ENCODE measurements around the gene MICAL3. TPM values are rescaled to one million over a fixed set of nuclear protein-coding genes. Genes with fewer than 3 reads are reported as not detected.

Gene MICAL3
- total RNA-seq, 3 donors from 2014 or later (not counting 1 experiment from before 2014, with no cell fraction given): 17.1 to 36.3 (median 34.3) TPM

DNA sequence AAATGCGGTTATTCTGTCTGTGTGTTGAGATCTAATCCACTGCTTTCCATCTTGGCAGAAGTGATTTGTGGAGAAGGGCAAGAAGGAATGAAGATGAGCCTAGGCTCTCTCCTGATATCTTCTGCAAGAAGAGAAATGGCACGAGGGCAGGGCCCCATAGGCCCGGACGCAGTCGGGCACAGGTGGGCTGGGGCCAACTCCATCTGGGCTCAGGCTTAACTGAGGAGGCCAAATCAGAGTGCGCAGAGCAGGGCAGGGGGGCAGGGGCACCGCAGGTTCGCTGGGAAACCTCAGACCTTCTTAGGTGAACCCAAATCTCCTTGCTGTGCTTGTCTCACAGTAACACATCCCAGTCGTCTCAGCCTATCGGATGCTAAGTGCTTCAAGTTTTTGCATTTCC lies 217.3 kb downstream of the MICAL3 start:
- Mint-ChIP-seq H3K4me3 (no peak overlapping the region), H3K27me3 (ENCODE audit: low read depth in 2 of 2) (no peaks in the 10 kb centered on the region), H3K36me3 (no peaks in the 10 kb centered on the region), H3K9me3 (no peaks in the 10 kb centered on the region), H3K27ac (peak overlapping the region in 1 of 2 donors; percentile 8), H3K4me1 (no peaks in the 10 kb centered on the region)
- Histone ChIP-seq H3K9me3 (ENCODE audit: control insufficient read depth, insufficient read depth, low read length) (no peaks in the 10 kb centered on the region), H3K27me3 (ENCODE audit: control insufficient read depth, insufficient read depth, low read length) (no peaks in the 10 kb centered on the region), H3K27ac (ENCODE audit: low read length) (no peak overlapping the region), H3K36me3 (ENCODE audit: control insufficient read depth, insufficient read depth, low read length) (peaks cover 32% of the 10 kb centered on the region), H3K4me3 (ENCODE audit: low read length) (no peak overlapping the region), H3K4me1 (ENCODE audit: control insufficient read depth, insufficient read depth, low read length) (no peaks in the 10 kb centered on the region)
- no peak for DNase-seq
- no peak for ATAC-seq
- intact Hi-C loops (cut with micrococcal nuclease): no loop called here
- TF ChIP-seq, protein P1, sequence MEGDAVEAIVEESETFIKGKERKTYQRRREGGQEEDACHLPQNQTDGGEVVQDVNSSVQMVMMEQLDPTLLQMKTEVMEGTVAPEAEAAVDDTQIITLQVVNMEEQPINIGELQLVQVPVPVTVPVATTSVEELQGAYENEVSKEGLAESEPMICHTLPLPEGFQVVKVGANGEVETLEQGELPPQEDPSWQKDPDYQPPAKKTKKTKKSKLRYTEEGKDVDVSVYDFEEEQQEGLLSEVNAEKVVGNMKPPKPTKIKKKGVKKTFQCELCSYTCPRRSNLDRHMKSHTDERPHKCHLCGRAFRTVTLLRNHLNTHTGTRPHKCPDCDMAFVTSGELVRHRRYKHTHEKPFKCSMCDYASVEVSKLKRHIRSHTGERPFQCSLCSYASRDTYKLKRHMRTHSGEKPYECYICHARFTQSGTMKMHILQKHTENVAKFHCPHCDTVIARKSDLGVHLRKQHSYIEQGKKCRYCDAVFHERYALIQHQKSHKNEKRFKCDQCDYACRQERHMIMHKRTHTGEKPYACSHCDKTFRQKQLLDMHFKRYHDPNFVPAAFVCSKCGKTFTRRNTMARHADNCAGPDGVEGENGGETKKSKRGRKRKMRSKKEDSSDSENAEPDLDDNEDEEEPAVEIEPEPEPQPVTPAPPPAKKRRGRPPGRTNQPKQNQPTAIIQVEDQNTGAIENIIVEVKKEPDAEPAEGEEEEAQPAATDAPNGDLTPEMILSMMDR (IDR thresholded peaks at IDR 0.05): no peak
- WGBS (ENCODE audit: insufficient coverage): 90% methylated on average over 10 of the region's 10 CpGs

DNA sequence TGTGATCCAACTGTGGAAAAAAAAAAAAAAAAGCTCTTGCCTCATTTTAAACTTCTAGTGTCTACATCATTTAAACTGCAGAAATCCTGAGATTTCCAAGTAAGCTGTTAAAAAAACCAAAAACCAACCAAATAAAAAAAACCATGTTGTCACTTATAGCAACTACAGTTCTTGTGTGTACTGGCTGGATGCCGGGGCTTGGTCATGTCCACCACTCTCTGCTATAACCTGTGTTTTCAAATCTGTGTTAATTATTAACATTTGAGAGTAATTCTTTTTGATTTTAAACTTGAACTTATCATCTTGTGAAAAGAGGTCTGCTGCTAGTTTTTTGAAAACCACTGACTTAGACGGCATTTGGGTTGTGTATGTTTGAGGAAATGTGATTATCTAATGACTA lies 217.9 kb downstream of the MICAL3 start:
- ATAC-seq (no peak), DNase-seq (no peak)
- no peak overlapping the region for H3K27ac Mint-ChIP-seq
- H3K36me3 ChIP-seq (ENCODE audit: control insufficient read depth, insufficient read depth, low read length): peaks cover 31% of the 10 kb centered on the region
- H3K27me3 ChIP-seq (ENCODE audit: control insufficient read depth, insufficient read depth, low read length): no peaks in the 10 kb centered on the region
- no peaks in the 10 kb centered on the region for H3K4me1 Mint-ChIP-seq
- no peaks in the 10 kb centered on the region for H3K9me3 Mint-ChIP-seq
- intact Hi-C loops (cut with micrococcal nuclease): no loop called here
- H3K4me3 ChIP-seq (ENCODE audit: low read length): no peak overlapping the region
- WGBS (ENCODE audit: insufficient coverage): 43% methylated on average over 1 of the region's 2 CpGs
- H3K4me1 ChIP-seq (ENCODE audit: control insufficient read depth, insufficient read depth, low read length): no peaks in the 10 kb centered on the region
- H3K27ac ChIP-seq (ENCODE audit: low read length): no peak overlapping the region
- TF ChIP-seq, protein P1 (IDR thresholded peaks at IDR 0.05): no peak
- H3K4me3 Mint-ChIP-seq: no peak overlapping the region
- H3K36me3 Mint-ChIP-seq: no peaks in the 10 kb centered on the region
- H3K27me3 Mint-ChIP-seq (ENCODE audit: low read depth in 2 of 2): no peaks in the 10 kb centered on the region
- no peaks in the 10 kb centered on the region for H3K9me3 ChIP-seq (ENCODE audit: control insufficient read depth, insufficient read depth, low read length)

DNA sequence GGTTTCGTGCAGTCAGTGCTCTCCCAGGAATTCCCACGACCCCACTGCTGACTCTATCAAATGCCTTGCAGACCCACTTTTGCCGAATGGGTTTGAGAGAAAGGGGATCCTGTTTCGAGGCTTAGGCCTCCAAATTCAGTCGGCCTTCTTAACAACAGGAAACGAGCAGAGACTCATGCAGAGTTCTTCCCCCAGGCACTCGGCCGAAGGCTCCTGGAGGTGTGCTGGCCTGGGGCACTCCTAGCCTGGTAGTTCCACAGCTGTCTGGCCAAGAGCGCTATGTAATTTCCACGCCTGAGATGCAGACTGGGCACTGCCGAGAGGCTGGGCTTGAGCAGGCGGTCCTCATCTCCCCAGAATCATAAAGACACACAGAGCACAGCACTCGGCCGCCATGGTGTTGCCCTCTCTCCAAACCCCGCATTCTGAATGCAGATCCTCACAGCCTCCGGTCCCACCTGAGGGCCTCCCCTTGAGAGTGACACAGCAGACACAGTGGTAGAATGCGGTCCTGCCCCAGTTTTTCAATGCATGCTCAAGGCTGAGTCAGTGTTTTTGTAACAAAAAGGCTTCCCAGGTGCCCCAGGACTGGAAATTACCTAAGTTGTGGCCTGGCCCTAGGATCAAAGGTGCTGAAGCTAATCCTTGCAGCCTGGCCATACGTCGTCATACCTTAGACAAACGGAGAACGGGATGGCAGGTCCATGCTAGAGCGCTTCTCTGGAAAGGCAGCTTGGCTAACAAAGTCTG lies 219.9 kb downstream of the MICAL3 start:
- Histone ChIP-seq H3K4me3 (ENCODE audit: low read length) (no peak overlapping the region), H3K27me3 (ENCODE audit: control insufficient read depth, insufficient read depth, low read length) (no peaks in the 10 kb centered on the region), H3K27ac (ENCODE audit: low read length) (no peak overlapping the region), H3K9me3 (ENCODE audit: control insufficient read depth, insufficient read depth, low read length) (no peaks in the 10 kb centered on the region), H3K4me1 (ENCODE audit: control insufficient read depth, insufficient read depth, low read length) (peaks cover 10% of the 10 kb centered on the region), H3K36me3 (ENCODE audit: control insufficient read depth, insufficient read depth, low read length) (peaks cover 27% of the 10 kb centered on the region)
- intact Hi-C loops (cut with micrococcal nuclease): no loop called here
- H3K36me3 Mint-ChIP-seq: no peaks in the 10 kb centered on the region
- TF ChIP-seq, protein P1 (IDR thresholded peaks at IDR 0.05): no peak
- no peak for DNase-seq
- no peaks in the 10 kb centered on the region for H3K4me1 Mint-ChIP-seq
- WGBS (ENCODE audit: insufficient coverage): 92% methylated on average over 22 of the region's 22 CpGs
- no peaks in the 10 kb centered on the region for H3K27me3 Mint-ChIP-seq (ENCODE audit: low read depth in 2 of 2)
- no peaks in the 10 kb centered on the region for H3K9me3 Mint-ChIP-seq
- H3K4me3 Mint-ChIP-seq: no peak overlapping the region
- no peak overlapping the region for H3K27ac Mint-ChIP-seq
- ATAC-seq: no peak

All from natural killer cell (primary cell).